NCI-H187 (cell line): ENCODE results near the gene VENTX.

Experiments used
- DNase-seq, 2 experiments: peaks; one replicate each; lab custom pipeline; 2025; lab: John Stamatoyannopoulos, UW

VENTX gene

DNA sequence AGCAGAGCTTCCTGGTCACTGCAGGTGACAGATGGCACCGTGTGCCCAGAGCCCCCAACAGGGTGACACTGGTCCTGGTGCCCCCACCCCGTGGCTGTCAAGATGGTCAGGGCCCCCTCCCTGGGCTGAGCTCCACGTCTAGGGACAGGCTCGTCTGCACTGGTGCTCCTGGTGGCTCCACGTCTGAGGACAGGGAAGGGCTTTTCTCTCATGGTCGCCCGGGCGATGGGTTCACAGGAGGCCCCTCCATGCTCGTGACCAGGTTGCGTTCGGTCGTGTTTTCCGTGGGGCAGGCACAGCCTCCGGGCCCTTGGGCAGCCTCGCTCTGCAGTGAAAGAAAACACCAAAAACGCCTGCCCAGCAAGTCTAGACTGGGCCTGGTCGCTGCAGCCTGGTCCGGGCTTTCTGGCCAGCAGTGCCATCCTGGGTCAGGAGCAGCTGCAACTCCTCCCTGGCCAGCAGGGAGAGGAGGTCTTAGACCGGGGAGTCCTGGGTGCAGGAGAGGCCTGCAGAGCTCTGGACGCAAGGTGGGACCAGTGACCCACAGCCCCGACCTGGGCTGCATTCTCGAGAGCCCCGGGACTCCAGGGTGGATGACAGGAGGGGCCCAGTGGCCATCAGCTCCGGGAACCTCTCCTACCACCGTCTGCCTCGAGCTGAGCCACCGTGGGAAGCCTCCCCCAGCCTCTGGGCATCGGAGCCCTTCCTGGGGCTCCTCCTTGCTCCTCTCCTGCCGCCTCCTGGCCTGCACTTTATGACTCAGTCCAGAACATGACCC, 35.5 kb upstream of the VENTX start:
- DNase-seq = no peak

DNA sequence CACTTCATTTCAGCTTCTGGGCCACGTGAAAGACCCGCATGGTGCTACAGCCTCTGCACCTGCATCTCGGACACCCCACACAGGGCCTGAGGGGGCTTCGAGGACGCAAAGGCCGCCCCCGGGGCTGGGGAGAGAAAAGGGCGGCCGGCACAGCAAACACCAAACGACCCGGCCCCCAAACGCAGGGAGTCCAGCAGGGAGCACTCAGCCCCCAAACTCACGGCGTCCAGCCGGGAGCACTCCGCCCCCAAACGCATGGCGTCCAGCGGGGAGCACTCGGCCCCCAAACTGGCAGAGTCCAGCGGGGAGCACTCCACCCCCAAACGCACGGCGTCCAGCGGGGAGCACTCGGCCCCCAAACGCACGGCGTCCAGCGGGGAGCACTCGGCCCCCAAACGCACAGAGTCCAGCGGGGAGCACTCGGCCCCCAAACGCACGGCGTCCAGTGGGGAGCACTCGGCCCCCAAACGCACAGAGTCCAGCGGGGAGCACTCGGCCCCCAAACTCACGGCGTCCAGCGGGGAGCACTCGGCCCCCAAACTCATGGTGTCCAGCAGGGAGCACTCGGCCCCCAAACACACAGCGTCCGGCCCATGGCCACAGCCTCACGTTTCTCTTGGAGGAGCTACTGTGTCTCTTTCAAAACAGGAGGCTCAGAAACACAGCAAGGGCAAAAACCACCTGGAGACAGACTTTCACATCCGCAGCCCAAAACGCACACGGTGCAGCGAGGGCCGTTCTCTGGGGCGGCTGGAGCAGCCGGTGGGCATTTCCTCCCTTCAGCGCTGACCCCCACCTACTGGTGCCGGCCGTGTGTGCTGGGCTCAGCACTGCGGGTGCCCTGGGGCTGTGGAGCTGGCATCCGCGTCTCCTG, 34.6 kb upstream of the VENTX start:
- no peak for DNase-seq

DNA sequence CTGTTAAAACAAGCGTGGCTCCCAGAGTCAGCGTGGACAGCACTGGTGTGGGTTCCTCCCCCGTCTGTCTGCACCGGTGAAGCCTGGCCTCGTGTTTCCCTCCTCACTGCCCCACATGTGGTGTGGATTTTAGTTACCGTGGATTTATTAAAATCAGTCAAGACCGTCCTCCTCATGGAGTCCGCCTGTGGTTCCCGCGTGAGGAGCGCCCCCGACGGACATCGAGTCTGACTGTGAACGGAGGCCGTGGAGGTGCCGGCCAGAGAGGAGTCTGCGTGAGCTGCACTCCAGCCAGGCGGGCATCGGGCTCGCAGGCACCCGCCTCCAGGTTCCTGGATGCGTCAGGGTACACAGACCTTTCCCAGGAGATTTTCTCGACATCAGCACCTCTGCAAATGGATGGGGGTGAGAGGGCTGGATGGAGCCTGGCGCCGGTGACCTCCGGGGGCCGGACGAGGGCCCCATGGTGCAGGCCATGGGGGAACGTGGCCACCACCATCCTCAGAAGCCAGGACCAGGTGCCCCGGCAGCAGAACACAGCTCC, 33.9 kb upstream of the VENTX start:
- no peak for DNase-seq

GRCh38 chr10:133204226-133205015, 33.2 kb upstream of the VENTX start:
- DNase-seq = no peak

DNA sequence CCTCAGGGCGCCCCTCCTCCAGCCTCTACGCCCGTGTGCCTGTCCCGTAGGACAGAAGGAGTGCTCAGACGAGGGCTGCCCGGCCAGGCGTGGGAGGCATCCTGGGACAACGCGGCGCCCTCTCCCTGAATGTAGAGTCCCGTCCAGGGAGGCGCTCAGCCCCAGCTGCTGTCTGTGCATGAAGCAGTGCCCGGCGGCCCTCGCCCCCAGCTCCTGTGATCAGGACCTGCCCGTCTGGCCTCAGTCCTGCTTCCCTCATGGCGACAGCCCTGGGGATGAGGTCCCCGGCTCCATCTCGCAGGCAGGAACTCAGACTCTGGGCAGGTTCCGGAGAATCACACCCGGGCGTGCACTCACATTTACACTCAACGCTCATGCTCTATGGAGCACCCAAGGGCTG, 32.5 kb upstream of the VENTX start:
- no peak for DNase-seq

GRCh38 chr10:133206356-133207040, 31.2 kb upstream of the VENTX start:
- DNase-seq = no peak

DNA sequence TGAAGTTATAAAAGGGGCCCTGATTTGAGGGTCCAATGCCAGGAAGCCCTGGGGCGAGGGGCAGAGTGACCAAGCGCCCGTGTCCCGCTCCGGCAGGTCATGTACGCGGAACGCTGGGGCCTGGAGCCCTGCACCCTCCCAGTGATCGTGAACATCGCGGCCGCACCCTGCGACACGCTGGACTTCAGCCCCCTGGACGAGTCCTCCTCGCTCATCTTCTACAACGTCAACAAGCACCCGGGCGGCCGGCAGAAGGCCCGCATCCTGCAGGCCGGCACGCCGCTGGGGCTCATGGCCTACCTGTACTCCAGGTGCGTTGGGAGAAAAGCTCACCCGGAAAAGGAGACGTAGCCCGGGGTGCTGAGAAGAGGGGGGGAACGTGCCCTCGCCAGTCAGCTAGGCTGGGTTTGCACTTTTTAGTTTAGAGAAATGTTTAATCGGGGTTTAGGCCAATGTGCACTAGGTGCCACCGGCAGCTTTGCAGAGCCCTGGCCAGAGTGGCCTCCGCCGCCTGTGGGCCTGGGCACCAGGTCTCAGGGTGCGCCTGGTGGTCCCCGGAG, 30.5 kb upstream of the VENTX start:
- no peak for DNase-seq

- DNase-seq = no peak
Observed at GRCh38 chr10:133207627-133208026, 30.0 kb upstream of the VENTX start.

- DNase-seq = no peak
Observed at GRCh38 chr10:133208466-133208865, 29.2 kb upstream of the VENTX start.

GRCh38 chr10:133209117-133209516, 28.5 kb upstream of the VENTX start:
- DNase-seq = no peak

GRCh38 chr10:133209641-133210040, 28.0 kb upstream of the VENTX start:
- DNase-seq = no peak

DNA sequence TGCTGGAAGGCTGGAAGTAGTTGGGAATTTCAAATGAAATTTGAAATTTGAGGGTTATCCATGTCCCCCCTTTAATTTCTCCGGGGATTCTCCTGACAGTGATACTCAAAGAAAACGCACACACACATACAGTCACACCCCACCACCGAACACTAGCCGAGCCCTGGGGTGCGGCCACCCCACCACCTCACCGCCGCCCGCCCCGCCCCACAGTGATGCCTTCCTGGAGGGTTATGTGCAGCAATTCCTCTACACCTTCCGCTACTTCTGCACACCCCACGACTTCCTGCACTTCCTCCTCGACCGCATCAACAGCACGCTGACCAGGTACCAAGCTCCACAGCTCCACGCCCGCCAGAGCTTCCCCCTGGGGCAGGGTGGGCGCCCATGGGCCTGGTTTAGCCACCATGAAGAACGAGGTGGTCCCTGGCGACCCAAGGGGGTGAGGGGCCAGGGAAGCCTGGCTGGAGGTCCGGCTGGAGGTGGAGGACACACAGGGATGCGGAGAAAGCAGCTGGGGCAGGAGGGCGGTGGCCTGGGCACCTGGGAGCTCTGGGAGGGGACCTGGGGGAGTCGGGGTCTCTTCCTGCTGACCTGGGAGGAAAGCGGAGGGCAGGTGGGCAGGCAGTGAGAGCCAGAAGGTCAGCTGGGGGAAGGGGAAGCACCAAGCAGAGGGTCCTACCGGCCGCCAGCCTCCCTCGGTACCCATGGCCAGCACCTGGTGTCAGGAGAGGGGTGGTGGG, 27.1 kb upstream of the VENTX start:
- DNase-seq = no peak

DNA sequence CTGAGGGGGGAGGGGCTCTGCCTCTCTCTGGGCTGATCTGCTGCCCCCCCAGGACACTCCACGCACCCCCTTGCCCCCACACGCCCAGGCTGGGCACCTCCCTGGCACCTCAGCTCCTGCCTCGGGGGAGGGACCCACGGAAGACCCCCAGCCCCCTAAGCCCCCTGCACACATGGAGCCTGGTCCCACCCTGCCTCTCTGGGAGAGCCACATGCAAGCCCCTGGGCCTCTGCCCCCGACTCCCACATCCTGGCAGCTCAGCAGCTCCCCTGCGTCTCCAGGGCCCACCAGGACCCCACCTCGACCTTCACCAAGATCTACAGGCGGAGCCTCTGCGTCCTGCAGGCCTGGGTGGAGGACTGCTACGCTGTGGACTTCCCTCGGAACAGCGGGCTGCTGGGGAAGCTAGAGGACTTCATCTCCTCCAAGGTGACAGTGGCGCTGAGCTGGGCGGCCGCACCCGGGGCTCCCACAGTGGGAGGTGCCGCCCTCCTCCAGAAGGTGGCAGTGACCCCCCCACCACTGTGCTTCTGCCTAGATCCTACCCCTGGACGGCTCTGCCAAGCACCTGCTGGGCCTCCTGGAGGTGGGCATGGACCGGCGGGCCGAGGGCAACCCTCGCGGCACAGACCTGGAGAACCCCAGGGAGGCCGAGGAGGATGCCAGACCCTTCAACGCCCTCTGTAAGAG, 26.4 kb upstream of the VENTX start:
- DNase-seq = no peak

DNA sequence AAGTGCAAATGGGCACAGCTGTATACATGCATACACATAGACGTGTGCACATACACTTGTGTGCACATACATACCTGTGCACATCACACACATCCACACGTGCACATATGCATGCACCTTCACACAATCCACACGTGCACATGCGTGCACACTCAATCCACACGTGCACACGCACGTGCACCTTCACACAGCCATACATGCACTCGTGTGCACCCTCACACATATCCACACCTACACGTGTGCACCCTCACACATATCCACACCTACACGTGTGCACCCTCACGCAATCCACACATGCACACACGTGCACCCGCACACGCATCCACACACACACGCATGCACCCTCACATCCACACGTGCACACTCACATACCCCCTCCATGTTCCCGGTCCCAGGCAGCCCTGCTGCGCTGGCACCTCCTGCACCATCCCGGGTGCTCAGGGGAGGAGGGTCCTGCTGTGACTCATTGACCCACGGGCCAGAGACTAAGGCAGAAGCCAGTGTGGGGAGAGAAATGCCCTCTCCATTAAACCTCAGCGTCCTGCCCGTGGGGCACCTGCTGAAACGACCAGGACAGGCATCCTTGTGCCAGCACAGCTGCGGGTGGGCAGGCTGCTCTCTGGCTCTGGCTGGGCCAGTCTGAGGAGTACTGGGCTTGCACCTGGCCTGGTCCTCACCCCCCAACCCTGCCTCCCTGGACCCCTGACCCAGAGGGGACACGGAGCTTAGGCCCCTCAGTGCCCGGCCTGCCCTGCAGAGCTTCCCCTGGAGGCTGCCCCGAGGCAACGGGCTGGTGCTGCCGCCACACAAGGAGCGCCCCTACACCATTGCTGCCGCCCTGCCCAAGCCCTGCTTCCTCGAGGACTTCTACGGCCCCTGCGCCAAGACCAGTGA, 25.4 kb upstream of the VENTX start:
- DNase-seq = no peak

- DNase-seq = no peak
Observed at GRCh38 chr10:133212853-133213494, 24.7 kb upstream of the VENTX start.

DNA sequence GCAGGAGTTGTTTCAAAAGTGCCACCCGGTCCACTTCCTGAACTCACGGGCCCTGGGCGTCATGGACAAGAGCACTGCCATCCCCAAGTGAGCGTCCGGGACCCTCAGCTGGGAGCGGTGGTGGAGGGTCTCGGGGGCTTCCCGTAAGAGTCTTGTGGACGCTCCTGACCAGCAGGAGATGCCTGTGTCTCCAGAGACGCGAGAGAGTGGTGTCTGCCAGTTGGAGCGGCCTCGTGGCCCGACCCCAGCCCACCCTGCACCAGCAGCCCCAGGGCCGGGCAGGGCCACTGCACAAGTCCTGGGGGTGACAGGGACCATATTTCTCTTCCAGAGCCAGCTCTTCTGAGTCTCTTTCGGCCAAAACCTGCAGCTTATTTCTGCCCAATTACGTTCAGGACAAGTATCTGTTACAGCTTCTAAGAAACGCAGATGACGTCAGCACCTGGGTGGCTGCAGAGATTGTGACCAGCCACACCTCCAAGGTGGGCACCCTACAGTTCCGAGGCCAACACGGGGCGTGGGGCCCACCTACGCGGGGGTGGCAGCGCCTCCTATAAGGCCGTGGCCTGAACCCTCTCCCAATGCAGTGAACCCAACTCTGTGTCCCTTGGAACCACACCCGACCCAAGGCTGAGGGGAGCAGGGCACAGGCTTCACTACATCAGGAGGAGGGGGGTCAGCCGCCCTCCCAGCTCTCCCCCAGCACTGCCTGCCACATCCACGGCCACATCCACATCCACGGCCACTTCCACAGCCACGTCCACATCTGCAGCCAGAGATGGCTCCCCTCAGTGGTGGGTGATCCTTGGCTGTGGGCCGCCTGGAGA, 23.8 kb upstream of the VENTX start:
- DNase-seq = no peak
